Thoracic aorta (tissue), 2 donors: ENCODE measurements around the gene LUC7L2. TPM values are rescaled to one million over a fixed set of nuclear protein-coding genes. Genes with fewer than 3 reads are reported as not detected.
"Not testable (repeated sequence)": the region's sequence is repeated elsewhere in the genome, so short reads cannot be mapped to it uniquely, and the experiment has no call there.

Source experiments
- ATAC-seq: fragments of 150-250 bp; one replicate; pipeline ENCODE4 v1.8.0; 2017; ENCODE audit warnings: low read depth; ENCODE audit not compliant: insufficient number of reproducible peaks, low FRiP score
- DNase-seq: peaks from one replicate; pipeline ENCODE4 v3.0.0-alpha.2; 2020; ENCODE audit warnings: low spot score
- H3K27ac ChIP-seq, 2 donors: fragments of 200-600 bp; sonication (generic); 1 replicate in 1 of 2; 2 replicates in 1 of 2; pipeline ENCODE4 v1.5.1; 2016; ENCODE audit warnings: mild to moderate bottlenecking in 2 of 2, moderate library complexity in 2 of 2
- H3K27me3 ChIP-seq: fragments of 200-600 bp; sonication (generic); replicated peaks from 2 replicates; pipeline ENCODE4 v1.6.0; 2016; ENCODE audit warnings: mild to moderate bottlenecking; ENCODE audit not compliant: insufficient read depth
- H3K36me3 ChIP-seq: fragments of 200-600 bp; sonication (generic); one replicate; pipeline ENCODE4 v1.5.1; 2016
- H3K4me1 ChIP-seq, 2 donors: fragments of 200-600 bp; sonication (generic); 1 replicate in 1 of 2; 2 replicates in 1 of 2; pipeline versions ENCODE4 v1.5.1 to v1.6.0; 2016; ENCODE audit warnings: low read depth in 2 of 2, mild to moderate bottlenecking in 1 of 2; ENCODE audit not compliant: control insufficient read depth in 1 of 2
- H3K4me3 ChIP-seq: fragments of 200-600 bp; sonication (generic); 2 replicates; pipeline ENCODE4 v1.5.1; 2016; ENCODE audit warnings: mild to moderate bottlenecking
- H3K9me3 ChIP-seq: fragments of 200-600 bp; sonication (generic); 2 replicates; pipeline ENCODE4 v1.5.1; 2016
- CTCF ChIP-seq: fragments of 200-600 bp; sonication (generic); IDR thresholded peaks from one replicate; pipeline ENCODE4 v1.5.1; 2019; ENCODE audit warnings: antibody characterized with exemption
- total RNA-seq, 2 donors: library from RNA; depleted of rRNA; stranded (reverse); fragments of >200 nt; gene quantifications; one replicate each; pipeline versions ENCODE4 v1.1.0 to v1.2.3, GENCODE V29; 2016

The LUC7L2 gene
- total RNA-seq, 2 donors from 2014 or later = 73.4 to 137 TPM

GRCh38 chr7:139455789-139456188 is 96.1 kb downstream of the LUC7L2 start:
- no peak overlapping the region for H3K4me3 ChIP-seq
- ATAC-seq (no peak), DNase-seq (no peak)
- no peak overlapping the region for H3K27ac ChIP-seq
- H3K9me3 ChIP-seq = no peaks in the 10 kb centered on the region
- H3K27me3 ChIP-seq = no peaks in the 10 kb centered on the region
- no peak for TF ChIP-seq CTCF
- no peaks in the 10 kb centered on the region for H3K36me3 ChIP-seq
- peaks cover 11 to 28% of the 10 kb centered on the region in 2 donors for H3K4me1 ChIP-seq

- no peak for DNase-seq
Measured at GRCh38 chr7:139456511-139456910, 96.8 kb downstream of the LUC7L2 start.

DNA sequence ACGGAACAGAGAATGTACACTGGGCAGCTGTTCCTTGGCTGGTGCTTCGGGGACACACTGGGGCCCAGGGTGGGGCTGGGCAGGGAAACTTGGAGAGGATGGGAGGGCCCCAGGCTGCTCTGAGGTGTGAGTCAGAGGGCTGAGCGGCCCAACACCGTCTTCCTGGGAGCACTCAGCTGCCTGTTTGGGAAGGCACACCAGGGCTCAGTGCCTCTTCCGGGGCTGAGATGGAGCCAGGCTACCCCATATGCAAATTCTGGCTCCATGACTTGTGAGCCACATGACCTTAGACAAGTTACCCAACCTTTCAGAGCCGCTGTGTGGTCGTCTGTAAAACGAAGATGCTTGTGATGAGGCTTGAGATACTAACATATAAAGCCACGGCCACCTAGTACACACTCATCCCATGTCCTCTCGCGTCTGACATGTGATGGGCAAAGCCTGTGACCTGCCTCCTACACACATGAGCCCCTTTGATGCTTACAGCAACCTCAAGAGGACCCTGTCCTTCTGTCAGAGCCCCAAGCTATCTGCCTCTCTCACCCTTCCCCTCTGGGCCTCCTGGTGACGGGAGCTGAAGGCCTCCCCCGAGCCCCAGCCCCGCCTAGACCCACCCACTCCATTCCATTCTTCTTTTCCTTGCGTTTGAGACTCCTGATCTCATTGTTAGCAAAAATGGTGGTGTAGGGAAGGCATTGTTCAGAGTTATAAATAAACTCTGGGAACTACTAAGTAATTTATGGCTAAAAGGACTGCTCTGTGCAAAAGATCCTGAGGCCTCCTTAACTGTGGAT is 97.7 kb downstream of the LUC7L2 start:
- ATAC-seq (no peak), DNase-seq (no peak)
- Histone ChIP-seq H3K36me3 (no peaks in the 10 kb centered on the region), H3K27me3 (no peaks in the 10 kb centered on the region), H3K27ac (no peak overlapping the region), H3K9me3 (no peaks in the 10 kb centered on the region), H3K4me1 (peaks cover 11 to 20% of the 10 kb centered on the region in 2 donors), H3K4me3 (no peak overlapping the region)
- no peak for TF ChIP-seq CTCF

More at GRCh38 chr7:139456511-139456910, 96.8 kb downstream of the LUC7L2 start:
- H3K4me3 ChIP-seq = no peak overlapping the region
- H3K9me3 ChIP-seq = no peaks in the 10 kb centered on the region
- peaks cover 11 to 28% of the 10 kb centered on the region in 2 donors for H3K4me1 ChIP-seq
- no peaks in the 10 kb centered on the region for H3K36me3 ChIP-seq
- no peak for TF ChIP-seq CTCF
- H3K27me3 ChIP-seq = no peaks in the 10 kb centered on the region
- no peak overlapping the region for H3K27ac ChIP-seq
- ATAC-seq = no peak

GRCh38 chr7:139463421-139463820 is 103.7 kb downstream of the LUC7L2 start:
- DNase-seq, ATAC-seq, H3K9me3 ChIP-seq, H3K4me3 ChIP-seq, H3K27ac ChIP-seq, H3K27me3 ChIP-seq, H3K4me1 ChIP-seq, H3K36me3 ChIP-seq: not testable (repeated sequence)

GRCh38 chr7:139464511-139464910 is 104.8 kb downstream of the LUC7L2 start:
- not testable (repeated sequence) for H3K9me3 ChIP-seq, H3K4me1 ChIP-seq, H3K4me3 ChIP-seq, H3K27ac ChIP-seq, ATAC-seq, DNase-seq, H3K27me3 ChIP-seq, H3K36me3 ChIP-seq

- not testable (repeated sequence) for H3K27ac ChIP-seq
Measured at GRCh38 chr7:139465072-139465471, 105.4 kb downstream of the LUC7L2 start.

GRCh38 chr7:139467729-139468128 is 108.0 kb downstream of the LUC7L2 start:
- H3K4me1 ChIP-seq, ATAC-seq: not testable (repeated sequence)

More at GRCh38 chr7:139465072-139465471, 105.4 kb downstream of the LUC7L2 start:
- not testable (repeated sequence) for H3K4me3 ChIP-seq, H3K27me3 ChIP-seq, ATAC-seq, H3K4me1 ChIP-seq, H3K36me3 ChIP-seq, DNase-seq, H3K9me3 ChIP-seq

DNA sequence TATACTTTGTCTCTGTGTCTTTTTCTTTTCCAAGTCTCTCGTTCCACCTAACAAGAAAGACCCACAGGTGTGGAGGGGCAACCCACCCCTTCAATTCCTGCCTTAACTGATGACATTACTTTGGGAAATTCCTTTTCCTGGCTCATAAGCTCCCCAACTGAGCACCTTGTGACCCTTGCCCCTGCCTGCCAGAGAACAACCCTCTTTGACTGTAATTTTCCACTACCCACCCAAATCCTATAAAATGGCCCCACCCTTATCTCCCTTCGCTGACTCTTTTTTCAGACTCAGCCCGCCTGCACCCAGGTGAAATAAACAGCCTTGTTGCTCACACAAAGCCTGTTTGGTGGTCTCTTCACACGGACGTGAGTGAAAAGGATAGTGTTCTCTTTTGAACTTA is 108.6 kb downstream of the LUC7L2 start:
- not testable (repeated sequence) for H3K4me3 ChIP-seq, H3K27me3 ChIP-seq, H3K27ac ChIP-seq, H3K36me3 ChIP-seq, H3K4me1 ChIP-seq, DNase-seq, H3K9me3 ChIP-seq, ATAC-seq

More at GRCh38 chr7:139467729-139468128, 108.0 kb downstream of the LUC7L2 start:
- DNase-seq, H3K9me3 ChIP-seq, H3K4me3 ChIP-seq, H3K27me3 ChIP-seq, H3K27ac ChIP-seq, H3K36me3 ChIP-seq: not testable (repeated sequence)
